H7 (cell line): ENCODE measurements around the gene GORASP1. TPM values are rescaled to one million over a fixed set of nuclear protein-coding genes. Genes with fewer than 3 reads are reported as not detected.
A peak's percentile ranks its signal among the peaks of the same experiment; 100 is the strongest.

Experiments used
- DNase-seq: peaks from one replicate; pipeline ENCODE4 v3.0.0; 2012
- H3K27me3 ChIP-seq: 2 replicates; pipeline ENCODE4 v1.6.0; 2011; ENCODE audit warnings: mild to moderate bottlenecking, low read length; ENCODE audit not compliant: control insufficient read depth, insufficient read depth
- H3K36me3 ChIP-seq: replicated peaks from 2 replicates; pipeline ENCODE4 v1.5.1; 2011; ENCODE audit warnings: low read length; ENCODE audit not compliant: control insufficient read depth, insufficient read depth
- H3K4me3 ChIP-seq: 2 replicates; pipeline ENCODE4 v1.5.1; 2011; ENCODE audit warnings: low read depth, mild to moderate bottlenecking, control low read depth, low read length, moderate library complexity; ENCODE audit not compliant: insufficient read depth
- total RNA-seq: library from RNA; depleted of rRNA; stranded (reverse); fragments of >200 nt; shearing (Covaris generic); gene quantifications from 2 replicates; pipeline ENCODE4 v1.2.3, GENCODE V29; 2014

Gene GORASP1
- total RNA-seq, 1 experiment from 2014 or later = 45.6 TPM

- H3K27me3 ChIP-seq = no peaks in the 10 kb centered on the region
- no peak for DNase-seq
- H3K36me3 ChIP-seq = no peaks in the 10 kb centered on the region
- no peak overlapping the region for H3K4me3 ChIP-seq
Observed at GRCh38 chr3:39135170-39135805, 27.9 kb upstream of the GORASP1 start.

GRCh38 chr3:39134305-39134704, 26.9 kb upstream of the GORASP1 start:
- no peak for DNase-seq
- Histone ChIP-seq H3K36me3 (no peaks in the 10 kb centered on the region), H3K27me3 (no peaks in the 10 kb centered on the region), H3K4me3 (no peak overlapping the region)

- Histone ChIP-seq H3K4me3 (no peak overlapping the region), H3K36me3 (no peaks in the 10 kb centered on the region), H3K27me3 (no peaks in the 10 kb centered on the region)
- DNase-seq = no peak
Observed at GRCh38 chr3:39133822-39134221, 26.4 kb upstream of the GORASP1 start.

GRCh38 chr3:39133093-39133490, 25.7 kb upstream of the GORASP1 start:
- no peaks in the 10 kb centered on the region for H3K36me3 ChIP-seq
- no peak overlapping the region for H3K4me3 ChIP-seq
- DNase-seq = no peak
- H3K27me3 ChIP-seq = no peaks in the 10 kb centered on the region

GRCh38 chr3:39132096-39133092, 25.0 kb upstream of the GORASP1 start:
- no peaks in the 10 kb centered on the region for H3K27me3 ChIP-seq
- H3K36me3 ChIP-seq = no peaks in the 10 kb centered on the region
- H3K4me3 ChIP-seq = no peak overlapping the region
- no peak for DNase-seq

- no peaks in the 10 kb centered on the region for H3K36me3 ChIP-seq
- H3K4me3 ChIP-seq = no peak overlapping the region
- no peaks in the 10 kb centered on the region for H3K27me3 ChIP-seq
- DNase-seq = no peak
Observed at GRCh38 chr3:39130693-39131265, 23.4 kb upstream of the GORASP1 start.

GRCh38 chr3:39130026-39130425, 22.6 kb upstream of the GORASP1 start:
- DNase-seq = no peak
- Histone ChIP-seq H3K27me3 (no peaks in the 10 kb centered on the region), H3K36me3 (no peaks in the 10 kb centered on the region), H3K4me3 (no peak overlapping the region)

- Histone ChIP-seq H3K4me3 (no peak overlapping the region), H3K27me3 (no peaks in the 10 kb centered on the region), H3K36me3 (no peaks in the 10 kb centered on the region)
- no peak for DNase-seq
Observed at GRCh38 chr3:39128951-39129350, 21.5 kb upstream of the GORASP1 start.

- Histone ChIP-seq H3K27me3 (no peaks in the 10 kb centered on the region), H3K4me3 (no peak overlapping the region), H3K36me3 (no peaks in the 10 kb centered on the region)
- no peak for DNase-seq
Observed at GRCh38 chr3:39127908-39128304, 20.5 kb upstream of the GORASP1 start.

GRCh38 chr3:39127269-39127907, 20.0 kb upstream of the GORASP1 start:
- Histone ChIP-seq H3K36me3 (no peaks in the 10 kb centered on the region), H3K4me3 (no peak overlapping the region), H3K27me3 (no peaks in the 10 kb centered on the region)
- DNase-seq = no peak

- peak; percentile 61 for DNase-seq
- Histone ChIP-seq H3K4me3 (no peak overlapping the region), H3K36me3 (no peaks in the 10 kb centered on the region), H3K27me3 (no peaks in the 10 kb centered on the region)
Observed at GRCh38 chr3:39126532-39127071, 19.2 kb upstream of the GORASP1 start.

GRCh38 chr3:39125841-39126500, 18.5 kb upstream of the GORASP1 start:
- Histone ChIP-seq H3K36me3 (no peaks in the 10 kb centered on the region), H3K4me3 (no peak overlapping the region), H3K27me3 (no peaks in the 10 kb centered on the region)
- no peak for DNase-seq

GRCh38 chr3:39124876-39125840, 17.7 kb upstream of the GORASP1 start:
- Histone ChIP-seq H3K27me3 (no peaks in the 10 kb centered on the region), H3K4me3 (no peak overlapping the region), H3K36me3 (no peaks in the 10 kb centered on the region)
- peak; percentile 51 for DNase-seq
